HUES6 (cell line): ENCODE measurements around the gene CIRBP.
A peak's percentile ranks its signal among the peaks of the same experiment; 100 is the strongest.

Experiments
- H3K27ac ChIP-seq: 2 replicates; pipeline ENCODE4 v1.7.0; 2013; ENCODE audit warnings: low read depth, mild to moderate bottlenecking, low read length, inconsistent platforms
- H3K27me3 ChIP-seq: 2 replicates; pipeline ENCODE4 v1.6.1; 2013; ENCODE audit warnings: low read length; ENCODE audit not compliant: control insufficient read depth, insufficient read depth
- H3K36me3 ChIP-seq: 2 replicates; pipeline ENCODE4 v1.6.1; 2013; ENCODE audit warnings: low read length; ENCODE audit not compliant: control insufficient read depth, insufficient read depth
- H3K4me1 ChIP-seq: 2 replicates; pipeline ENCODE4 v1.6.1; 2013; ENCODE audit warnings: low read length; ENCODE audit not compliant: control insufficient read depth, insufficient read depth
- H3K4me3 ChIP-seq: 2 replicates; pipeline ENCODE4 v1.5.1; 2013; ENCODE audit warnings: low read depth, low read length
- H3K9ac ChIP-seq: one replicate; pipeline ENCODE4 v1.6.1; 2013; ENCODE audit warnings: mild to moderate bottlenecking, low read length
- H3K9me3 ChIP-seq: 2 replicates; pipeline ENCODE4 v1.6.1; 2013; ENCODE audit warnings: low read depth, low read length; ENCODE audit not compliant: control insufficient read depth, insufficient read depth

The CIRBP gene

GRCh38 chr19:1285737-1286360 is 16.7 kb downstream of the CIRBP start, which contains the start of gene EFNA2:
TSS of gene EFNA2 (plus strand) at chr19:1285873. CDS start at chr19:1286169, 296 bp downstream.
- no peaks in the 10 kb centered on the region for H3K9me3 ChIP-seq
- peaks cover 18% of the 10 kb centered on the region; the same call in 1 of the 2 replicates for H3K4me1 ChIP-seq
- H3K27ac ChIP-seq, result no peak within 1 kb of the TSS
- no peak within 1 kb of the TSS for H3K9ac ChIP-seq
- H3K4me3 ChIP-seq, result peak within 1 kb of the TSS; percentile 55
- H3K27me3 ChIP-seq, result peaks cover 47% of the 10 kb centered on the region
- H3K36me3 ChIP-seq, result no peaks in the 10 kb centered on the region

- H3K9me3 ChIP-seq, result no peaks in the 10 kb centered on the region
- no peaks in the 10 kb centered on the region for H3K36me3 ChIP-seq
- H3K27me3 ChIP-seq, result peaks cover 47% of the 10 kb centered on the region
- H3K4me1 ChIP-seq, result peaks cover 18% of the 10 kb centered on the region; the same call in 1 of the 2 replicates
- H3K27ac ChIP-seq, result no peak overlapping the region
- no peak overlapping the region for H3K9ac ChIP-seq
- peak overlapping the region; percentile 55 for H3K4me3 ChIP-seq
These were observed 17.6 kb downstream of the CIRBP start for GRCh38 chr19:1286487-1287353.

GRCh38 chr19:1287354-1288225 is 18.5 kb downstream of the CIRBP start:
- Histone ChIP-seq H3K4me3 (peak overlapping the region; percentile 55), H3K4me1 (peaks cover 18% of the 10 kb centered on the region; the same call in 1 of the 2 replicates)

GRCh38 chr19:1288226-1288612 is 19.1 kb downstream of the CIRBP start:
- Histone ChIP-seq H3K9ac (no peak overlapping the region), H3K4me1 (peaks cover 15% of the 10 kb centered on the region; the same call in 1 of the 2 replicates), H3K4me3 (no peak overlapping the region), H3K27me3 (peaks cover 51% of the 10 kb centered on the region), H3K27ac (no peak overlapping the region), H3K9me3 (no peaks in the 10 kb centered on the region), H3K36me3 (no peaks in the 10 kb centered on the region)

More at GRCh38 chr19:1287354-1288225, 18.5 kb downstream of the CIRBP start:
- no peaks in the 10 kb centered on the region for H3K36me3 ChIP-seq
- no peaks in the 10 kb centered on the region for H3K9me3 ChIP-seq
- peaks cover 50% of the 10 kb centered on the region for H3K27me3 ChIP-seq
- no peak overlapping the region for H3K27ac ChIP-seq
- peak overlapping the region; percentile 38 for H3K9ac ChIP-seq

GRCh38 chr19:1288833-1289685 is 19.9 kb downstream of the CIRBP start:
- H3K9me3 ChIP-seq, result no peaks in the 10 kb centered on the region
- no peak overlapping the region for H3K4me3 ChIP-seq
- no peaks in the 10 kb centered on the region for H3K36me3 ChIP-seq
- H3K4me1 ChIP-seq, result peaks cover 8% of the 10 kb centered on the region; the same call in 1 of the 2 replicates
- peaks cover 51% of the 10 kb centered on the region for H3K27me3 ChIP-seq
- H3K9ac ChIP-seq, result no peak overlapping the region
- H3K27ac ChIP-seq, result no peak overlapping the region

GRCh38 chr19:1289686-1290025 is 20.5 kb downstream of the CIRBP start:
- Histone ChIP-seq H3K4me3 (no peak overlapping the region), H3K9me3 (no peaks in the 10 kb centered on the region), H3K4me1 (peaks cover 8% of the 10 kb centered on the region; the same call in 1 of the 2 replicates), H3K27ac (no peak overlapping the region), H3K9ac (no peak overlapping the region), H3K27me3 (peaks cover 51% of the 10 kb centered on the region), H3K36me3 (no peaks in the 10 kb centered on the region)

- Histone ChIP-seq H3K9me3 (no peaks in the 10 kb centered on the region), H3K4me3 (no peak overlapping the region), H3K9ac (no peak overlapping the region), H3K4me1 (peaks cover 12% of the 10 kb centered on the region), H3K27ac (no peak overlapping the region), H3K27me3 (peaks cover 51% of the 10 kb centered on the region), H3K36me3 (no peaks in the 10 kb centered on the region)
These were observed 21.1 kb downstream of the CIRBP start for GRCh38 chr19:1290196-1290702.

- no peaks in the 10 kb centered on the region for H3K36me3 ChIP-seq
- no peak overlapping the region for H3K9ac ChIP-seq
- H3K4me1 ChIP-seq, result peaks cover 12% of the 10 kb centered on the region
- no peak overlapping the region for H3K4me3 ChIP-seq
- no peaks in the 10 kb centered on the region for H3K9me3 ChIP-seq
- no peak overlapping the region for H3K27ac ChIP-seq
- peaks cover 52% of the 10 kb centered on the region; the same call in 1 of the 2 replicates for H3K27me3 ChIP-seq
These were observed 21.8 kb downstream of the CIRBP start for GRCh38 chr19:1290703-1291651.

GRCh38 chr19:1291761-1292418 is 22.8 kb downstream of the CIRBP start:
- H3K27ac ChIP-seq, result no peak overlapping the region
- peaks cover 7% of the 10 kb centered on the region for H3K4me1 ChIP-seq
- H3K36me3 ChIP-seq, result no peaks in the 10 kb centered on the region
- peaks cover 46% of the 10 kb centered on the region; the same call in 1 of the 2 replicates for H3K27me3 ChIP-seq
- no peak overlapping the region for H3K9ac ChIP-seq
- no peaks in the 10 kb centered on the region for H3K9me3 ChIP-seq
- no peak overlapping the region for H3K4me3 ChIP-seq
